ENCODE measurements around the gene FOXP4.

The FOXP4 gene

GRCh38 chr6:41585605-41586004 is 39.4 kb downstream of the FOXP4 start:
- Mint-ChIP-seq H3K4me1 (no peaks in the 10 kb centered on the region), H3K4me3 (no peak overlapping the region), H3K27ac (no peak overlapping the region), H3K9me3 (no peaks in the 10 kb centered on the region), H3K27me3 (no peaks in the 10 kb centered on the region), H3K36me3 (peaks cover 13% of the 10 kb centered on the region)
- DNase-seq (ENCODE audit: low spot score in 2 of 2) (no peak), ATAC-seq (ENCODE audit: low read depth) (no peak)

- ATAC-seq (ENCODE audit: low read depth) (no peak), DNase-seq (ENCODE audit: low spot score in 2 of 2) (no peak)
- Mint-ChIP-seq H3K36me3 (peaks cover 14% of the 10 kb centered on the region), H3K27ac (no peak overlapping the region), H3K9me3 (no peaks in the 10 kb centered on the region), H3K27me3 (no peaks in the 10 kb centered on the region), H3K4me1 (no peaks in the 10 kb centered on the region), H3K4me3 (no peak overlapping the region)
Observed at GRCh38 chr6:41586252-41587007, 40.2 kb downstream of the FOXP4 start.

- ATAC-seq (ENCODE audit: low read depth) (no peak), DNase-seq (ENCODE audit: low spot score in 2 of 2) (no peak)
- Mint-ChIP-seq H3K27ac (no peak overlapping the region), H3K4me3 (no peak overlapping the region), H3K36me3 (peaks cover 14% of the 10 kb centered on the region), H3K27me3 (no peaks in the 10 kb centered on the region), H3K9me3 (no peaks in the 10 kb centered on the region), H3K4me1 (peaks cover 2% of the 10 kb centered on the region)
Observed at GRCh38 chr6:41587131-41587879, 41.1 kb downstream of the FOXP4 start.

- DNase-seq (ENCODE audit: low spot score in 2 of 2) = no peak
- no peaks in the 10 kb centered on the region for H3K9me3 Mint-ChIP-seq
- no peak for ATAC-seq (ENCODE audit: low read depth)
- H3K27me3 Mint-ChIP-seq = no peaks in the 10 kb centered on the region
- peaks cover 14% of the 10 kb centered on the region for H3K36me3 Mint-ChIP-seq
- H3K4me3 Mint-ChIP-seq = no peak overlapping the region
- no peak overlapping the region for H3K27ac Mint-ChIP-seq
- H3K4me1 Mint-ChIP-seq = peaks cover 2% of the 10 kb centered on the region
Observed at GRCh38 chr6:41588111-41588510, 41.9 kb downstream of the FOXP4 start.

GRCh38 chr6:41589223-41589622 is 43.0 kb downstream of the FOXP4 start:
- H3K27me3 Mint-ChIP-seq = no peaks in the 10 kb centered on the region
- H3K36me3 Mint-ChIP-seq = peaks cover 14% of the 10 kb centered on the region
- peaks cover 2% of the 10 kb centered on the region for H3K4me1 Mint-ChIP-seq
- H3K9me3 Mint-ChIP-seq = no peaks in the 10 kb centered on the region
- no peak overlapping the region for H3K4me3 Mint-ChIP-seq
- no peak overlapping the region for H3K27ac Mint-ChIP-seq
- DNase-seq (ENCODE audit: low spot score in 2 of 2) (no peak), ATAC-seq (ENCODE audit: low read depth) (no peak)

- no peaks in the 10 kb centered on the region for H3K9me3 Mint-ChIP-seq
- DNase-seq (ENCODE audit: low spot score in 2 of 2) = no peak
- no peak overlapping the region for H3K27ac Mint-ChIP-seq
- H3K4me1 Mint-ChIP-seq = peaks cover 2% of the 10 kb centered on the region
- H3K27me3 Mint-ChIP-seq = no peaks in the 10 kb centered on the region
- peaks cover 14% of the 10 kb centered on the region for H3K36me3 Mint-ChIP-seq
- ATAC-seq (ENCODE audit: low read depth) = no peak
- no peak overlapping the region for H3K4me3 Mint-ChIP-seq
Observed at GRCh38 chr6:41589636-41590622, 43.7 kb downstream of the FOXP4 start.

GRCh38 chr6:41591122-41591521 is 44.9 kb downstream of the FOXP4 start:
- peaks cover 2% of the 10 kb centered on the region for H3K4me1 Mint-ChIP-seq
- no peak overlapping the region for H3K27ac Mint-ChIP-seq
- H3K4me3 Mint-ChIP-seq = no peak overlapping the region
- ATAC-seq (ENCODE audit: low read depth) = no peak
- H3K36me3 Mint-ChIP-seq = peaks cover 11% of the 10 kb centered on the region
- no peaks in the 10 kb centered on the region for H3K9me3 Mint-ChIP-seq
- H3K27me3 Mint-ChIP-seq = no peaks in the 10 kb centered on the region
- DNase-seq (ENCODE audit: low spot score in 2 of 2) = no peak

- Mint-ChIP-seq H3K4me3 (no peak overlapping the region), H3K9me3 (no peaks in the 10 kb centered on the region), H3K4me1 (peaks cover 2% of the 10 kb centered on the region), H3K27ac (no peak overlapping the region), H3K27me3 (no peaks in the 10 kb centered on the region), H3K36me3 (peaks cover 12% of the 10 kb centered on the region)
- ATAC-seq (ENCODE audit: low read depth) (peak; percentile 82), DNase-seq (ENCODE audit: low spot score in 2 of 2) (peak; percentile 85 to 86)
Observed at GRCh38 chr6:41591859-41592502, 45.8 kb downstream of the FOXP4 start.

GRCh38 chr6:41593406-41593805 is 47.2 kb downstream of the FOXP4 start:
- Mint-ChIP-seq H3K27me3 (no peaks in the 10 kb centered on the region), H3K36me3 (peaks cover 11% of the 10 kb centered on the region), H3K27ac (no peak overlapping the region), H3K4me1 (peaks cover 2% of the 10 kb centered on the region), H3K9me3 (no peaks in the 10 kb centered on the region), H3K4me3 (no peak overlapping the region)
- no peak for DNase-seq (ENCODE audit: low spot score in 2 of 2)
- ATAC-seq (ENCODE audit: low read depth) = no peak

GRCh38 chr6:41593839-41594238 is 47.7 kb downstream of the FOXP4 start:
- H3K27me3 Mint-ChIP-seq = no peaks in the 10 kb centered on the region
- no peak overlapping the region for H3K4me3 Mint-ChIP-seq
- no peak overlapping the region for H3K27ac Mint-ChIP-seq
- DNase-seq (ENCODE audit: low spot score in 2 of 2) (no peak), ATAC-seq (ENCODE audit: low read depth) (no peak)
- peaks cover 2% of the 10 kb centered on the region for H3K4me1 Mint-ChIP-seq
- H3K36me3 Mint-ChIP-seq = peaks cover 9% of the 10 kb centered on the region
- no peaks in the 10 kb centered on the region for H3K9me3 Mint-ChIP-seq

- DNase-seq (ENCODE audit: low spot score in 2 of 2) = no peak
- Mint-ChIP-seq H3K9me3 (no peaks in the 10 kb centered on the region), H3K27ac (no peak overlapping the region), H3K4me3 (no peak overlapping the region), H3K4me1 (peaks cover 2% of the 10 kb centered on the region), H3K36me3 (peaks cover 9% of the 10 kb centered on the region), H3K27me3 (no peaks in the 10 kb centered on the region)
- ATAC-seq (ENCODE audit: low read depth) = no peak
Observed at GRCh38 chr6:41594326-41594725, 48.1 kb downstream of the FOXP4 start.

GRCh38 chr6:41594766-41595165 is 48.6 kb downstream of the FOXP4 start:
- Mint-ChIP-seq H3K36me3 (peaks cover 9% of the 10 kb centered on the region), H3K4me1 (peaks cover 2% of the 10 kb centered on the region), H3K9me3 (no peaks in the 10 kb centered on the region), H3K4me3 (no peak overlapping the region), H3K27me3 (no peaks in the 10 kb centered on the region), H3K27ac (peak overlapping the region; percentile 56)
- DNase-seq (ENCODE audit: low spot score in 2 of 2) (no peak), ATAC-seq (ENCODE audit: low read depth) (no peak)

- Mint-ChIP-seq H3K9me3 (no peaks in the 10 kb centered on the region), H3K36me3 (peaks cover 9% of the 10 kb centered on the region), H3K4me1 (peaks cover 2% of the 10 kb centered on the region), H3K27me3 (no peaks in the 10 kb centered on the region), H3K27ac (peak overlapping the region; percentile 56), H3K4me3 (no peak overlapping the region)
- no peak for DNase-seq (ENCODE audit: low spot score in 2 of 2)
- ATAC-seq (ENCODE audit: low read depth) = no peak
Observed at GRCh38 chr6:41595166-41595565, 49.0 kb downstream of the FOXP4 start.
